ENCODE measurements around the gene GUCY1A1.

Gene GUCY1A1

DNA sequence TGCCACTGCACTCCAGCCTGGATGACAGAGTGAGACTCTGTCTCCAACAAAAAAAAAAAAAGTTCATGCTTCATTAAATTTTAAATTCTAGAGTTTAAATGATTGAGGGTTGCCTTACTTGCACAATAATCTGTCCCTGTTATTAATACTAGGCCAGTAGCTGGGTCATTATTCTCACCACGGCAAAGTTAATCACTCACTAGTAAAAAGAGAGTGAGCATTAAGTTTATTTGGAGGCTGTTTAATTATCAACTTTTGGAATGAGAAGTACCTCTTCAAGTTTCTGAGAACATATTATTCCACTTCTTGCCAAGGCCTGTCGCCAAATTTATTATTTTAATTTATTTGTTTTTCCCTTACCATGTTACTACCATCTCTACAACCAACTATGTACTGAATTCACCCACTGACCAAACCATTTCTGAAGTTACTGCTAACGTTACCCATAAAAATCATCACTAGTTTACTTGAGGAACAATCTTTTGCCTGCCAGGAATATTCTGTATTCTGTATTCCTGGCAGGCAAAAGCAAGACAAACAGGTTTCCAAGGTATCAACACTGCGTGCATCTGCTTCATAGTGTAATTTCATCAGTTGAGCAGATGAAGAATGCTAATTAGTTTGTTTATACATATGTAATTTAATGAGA lies 26.5 kb downstream of the GUCY1A1 start:
- no peak for DNase-seq (ENCODE audit: low read depth in 2 of 2)

DNA sequence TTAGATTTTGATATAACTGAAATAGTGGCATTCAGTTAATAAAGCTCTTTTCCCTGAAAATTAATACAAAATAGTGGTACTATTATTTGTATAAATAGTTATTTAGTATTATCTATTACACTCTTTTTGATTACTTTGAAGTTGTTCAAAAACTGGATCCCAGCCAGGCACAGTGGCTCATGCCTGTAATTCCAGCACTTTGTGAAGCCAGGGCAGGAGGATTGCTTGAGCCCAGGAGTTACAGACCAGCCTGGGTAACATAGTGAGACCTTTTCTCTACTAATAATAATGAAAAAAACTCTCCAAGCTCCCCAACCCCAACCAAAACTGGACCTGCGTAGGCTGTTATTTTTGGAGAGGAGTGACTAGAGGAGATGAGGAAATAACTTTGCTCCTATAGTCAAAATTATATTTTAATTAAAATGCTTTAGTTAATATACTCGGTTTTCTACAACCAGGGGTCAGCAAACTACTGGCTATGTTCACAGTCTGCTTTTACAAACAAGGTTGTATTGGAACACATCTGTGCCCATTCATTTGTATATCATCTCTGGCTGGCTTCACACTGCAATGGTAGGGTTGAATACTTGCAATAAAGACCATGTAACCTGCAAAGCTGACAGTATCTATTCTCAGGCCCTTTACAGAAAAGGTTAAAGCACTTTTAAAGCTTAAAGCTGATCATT lies 27.6 kb downstream of the GUCY1A1 start:
- DNase-seq (ENCODE audit: low read depth in 2 of 2) = no peak

DNA sequence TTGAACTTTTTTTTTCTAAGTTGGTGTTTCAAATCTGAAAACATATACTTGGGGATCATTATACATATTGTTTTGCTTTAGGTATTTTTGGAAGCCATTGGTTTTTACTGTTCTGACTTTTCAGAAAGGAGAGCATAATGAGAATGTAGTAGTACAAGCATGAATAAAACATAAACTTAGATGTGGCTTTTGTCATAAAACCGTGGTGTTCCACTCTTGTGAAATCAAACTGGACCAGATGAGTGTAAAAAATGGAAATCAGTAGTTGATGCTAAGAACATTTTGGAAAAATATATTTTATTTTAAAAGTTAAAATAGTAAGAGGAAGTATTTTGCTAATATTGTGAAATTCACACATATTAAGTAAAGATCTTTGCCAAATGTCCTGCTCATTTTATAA lies 29.6 kb downstream of the GUCY1A1 start:
- DNase-seq (ENCODE audit: low read depth in 2 of 2) = no peak

DNA sequence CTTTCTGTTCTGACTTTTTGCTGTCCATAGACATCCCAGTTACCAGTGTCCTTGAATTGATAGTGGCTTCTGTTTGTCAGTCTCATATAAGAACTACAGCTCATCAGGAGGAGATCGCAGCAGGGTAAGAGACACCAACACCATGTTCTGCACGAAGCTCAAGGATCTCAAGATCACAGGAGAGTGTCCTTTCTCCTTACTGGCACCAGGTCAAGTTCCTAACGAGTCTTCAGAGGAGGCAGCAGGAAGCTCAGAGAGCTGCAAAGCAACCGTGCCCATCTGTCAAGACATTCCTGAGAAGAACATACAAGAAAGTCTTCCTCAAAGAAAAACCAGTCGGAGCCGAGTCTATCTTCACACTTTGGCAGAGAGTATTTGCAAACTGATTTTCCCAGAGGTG lies 30.1 kb downstream of the GUCY1A1 start:
- DNase-seq (ENCODE audit: low read depth in 2 of 2) = no peak

DNA sequence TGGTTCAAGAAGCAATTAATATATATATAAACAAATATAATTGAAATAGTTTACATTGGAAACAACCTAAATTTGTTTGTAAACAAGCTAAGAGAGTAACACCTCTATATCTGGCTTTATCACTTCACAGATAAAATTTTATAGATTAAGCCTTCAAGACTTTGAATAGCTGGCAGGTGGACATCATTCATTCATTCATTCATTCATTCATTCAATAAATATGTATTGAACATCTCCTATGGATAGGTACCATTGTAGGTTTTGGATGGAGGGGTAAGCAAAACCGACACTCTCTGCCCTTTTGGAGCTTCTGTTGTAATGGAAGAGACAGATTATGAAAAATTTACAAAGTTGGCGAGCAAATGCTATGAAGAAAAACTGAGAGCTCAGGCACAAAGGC lies 35.2 kb downstream of the GUCY1A1 start:
- no peak for DNase-seq (ENCODE audit: low read depth in 2 of 2)

DNA sequence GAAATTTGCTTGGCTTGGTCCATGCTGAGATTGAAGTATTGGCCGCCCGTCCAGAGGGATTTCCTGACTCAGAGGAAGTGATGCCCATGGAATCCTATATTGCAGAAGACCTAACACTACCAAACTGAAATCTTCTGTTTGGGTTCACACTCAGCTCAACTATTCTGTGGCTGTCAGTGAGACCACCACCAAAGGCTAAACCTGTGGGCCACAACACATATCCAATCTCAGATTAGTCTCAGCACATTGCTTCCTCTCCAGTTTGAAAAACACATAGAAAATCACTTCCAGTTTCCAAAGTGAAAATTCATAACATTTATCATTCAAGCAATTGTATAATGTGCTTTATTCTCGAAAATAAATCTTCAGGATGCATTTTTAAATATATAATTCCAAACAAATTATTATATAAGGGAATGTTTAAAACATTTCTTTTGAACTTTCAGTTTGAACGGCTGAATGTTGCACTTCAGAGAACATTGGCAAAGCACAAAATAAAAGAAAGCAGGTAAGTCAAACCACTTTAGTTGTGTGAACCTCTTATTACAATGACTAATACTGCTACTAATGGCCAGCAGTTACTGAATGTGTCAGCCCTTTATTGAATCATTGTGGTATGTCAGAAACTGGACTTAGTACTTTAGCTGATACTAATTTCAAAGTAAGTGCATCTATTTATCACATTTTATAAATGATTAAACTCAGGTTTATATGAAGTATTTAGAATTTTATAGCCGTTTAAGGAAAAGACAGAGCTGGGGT lies 37.0 kb downstream of the GUCY1A1 start:
- DNase-seq (ENCODE audit: low read depth in 2 of 2) = no peak

DNA sequence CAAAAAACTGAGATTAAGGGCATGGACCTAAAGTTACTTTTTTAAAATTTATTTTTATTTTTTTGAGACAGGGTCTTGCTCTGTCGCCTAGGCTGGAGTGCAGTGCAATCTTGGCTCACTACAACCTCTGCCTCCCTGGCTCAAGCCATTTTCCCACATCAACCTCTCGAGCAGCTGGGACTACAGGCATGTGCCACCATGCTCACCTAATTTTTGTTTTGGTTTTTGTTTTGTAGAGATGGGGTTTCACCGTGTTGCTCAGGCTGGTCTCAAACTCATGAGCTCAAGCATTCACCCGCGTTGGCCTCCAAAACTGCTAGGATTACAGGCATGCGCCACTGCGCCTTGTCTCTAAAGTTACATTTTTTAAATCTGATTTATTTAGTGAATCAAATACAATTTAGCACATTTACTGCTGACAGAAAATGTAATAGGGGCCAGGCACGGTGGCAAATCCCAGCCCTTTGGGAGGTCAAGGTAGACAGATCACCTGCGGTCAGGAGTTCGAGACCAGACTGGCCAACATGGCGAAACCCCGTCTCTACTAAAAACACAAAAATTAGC lies 38.3 kb downstream of the GUCY1A1 start:
- DNase-seq (ENCODE audit: low read depth in 2 of 2) = no peak

DNA sequence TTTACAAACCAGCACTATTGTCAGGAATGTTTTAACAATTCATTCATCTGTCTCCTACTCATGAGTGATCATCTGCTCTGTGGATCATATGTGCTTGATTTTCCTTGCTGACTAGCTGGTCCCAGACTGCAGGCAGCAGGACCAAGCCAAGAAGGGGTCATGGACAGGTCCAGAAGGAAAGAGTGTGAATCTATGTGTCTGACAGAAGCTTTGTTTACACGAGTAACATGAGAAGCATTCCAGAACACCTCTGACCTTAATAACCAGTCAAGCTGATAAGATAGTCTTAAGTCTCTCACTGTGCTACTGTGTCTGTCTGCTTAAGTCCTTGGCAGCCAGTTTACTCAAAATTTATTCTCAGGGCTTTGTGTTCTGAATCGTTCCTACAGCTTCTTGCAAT lies 39.0 kb downstream of the GUCY1A1 start:
- no peak for DNase-seq (ENCODE audit: low read depth in 2 of 2)

DNA sequence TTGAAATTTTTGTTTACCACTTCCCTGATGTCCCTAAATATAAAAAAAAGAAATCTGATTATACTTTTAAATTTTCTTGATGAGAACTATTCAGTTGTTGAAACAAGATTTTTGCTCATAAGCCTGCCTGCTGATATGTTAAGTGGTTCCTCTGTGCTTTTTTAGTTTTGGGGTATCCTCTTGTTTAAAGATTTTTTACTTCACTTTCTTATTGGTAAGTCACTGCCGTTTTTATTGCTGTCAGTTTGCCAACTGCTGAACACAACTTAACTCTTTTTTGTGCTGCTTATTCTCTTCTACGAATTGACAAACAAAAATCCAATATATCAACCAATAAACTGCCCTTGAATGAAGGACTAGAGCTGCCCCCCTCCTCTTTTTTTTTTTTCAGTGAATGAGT lies 39.5 kb downstream of the GUCY1A1 start:
- no peak for DNase-seq (ENCODE audit: low read depth in 2 of 2)

DNA sequence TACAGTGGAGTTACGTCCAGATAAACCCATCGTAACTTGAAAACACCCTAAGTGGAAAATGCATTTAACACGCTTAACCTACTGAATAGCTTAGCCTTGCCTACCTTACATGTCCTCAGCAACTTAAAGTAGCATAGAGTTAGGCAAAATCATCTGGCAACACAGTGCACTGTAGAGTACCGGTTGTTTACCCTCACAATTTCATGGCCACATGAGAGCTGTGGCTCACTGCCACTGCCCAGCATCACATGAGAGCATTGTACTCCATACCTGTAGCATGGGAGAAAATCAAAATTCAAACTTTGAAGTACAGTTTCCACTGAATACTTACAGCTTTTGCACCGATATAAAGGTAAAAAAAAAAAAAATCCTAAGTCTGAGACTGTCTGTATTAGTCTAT lies 40.6 kb downstream of the GUCY1A1 start:
- no peak for DNase-seq (ENCODE audit: low read depth in 2 of 2)

DNA sequence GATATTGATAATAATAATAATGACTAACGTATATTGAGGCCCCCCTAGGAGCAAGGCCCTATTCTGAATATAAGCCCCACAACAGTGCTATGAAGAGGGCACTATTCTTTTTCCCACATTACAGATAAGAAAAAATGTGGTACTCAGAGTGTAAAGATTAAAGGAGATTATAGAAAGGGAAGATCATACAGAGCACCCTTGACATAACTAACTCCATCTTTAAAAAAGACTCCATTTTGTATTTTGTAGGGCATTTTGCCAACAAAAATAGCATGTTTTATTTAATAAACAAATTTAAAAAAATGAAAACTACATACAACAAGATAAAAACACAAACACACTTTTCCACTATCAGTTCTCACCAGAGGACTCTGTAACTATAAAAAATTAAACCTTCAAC lies 42.1 kb downstream of the GUCY1A1 start:
- no peak for DNase-seq (ENCODE audit: low read depth in 2 of 2)

DNA sequence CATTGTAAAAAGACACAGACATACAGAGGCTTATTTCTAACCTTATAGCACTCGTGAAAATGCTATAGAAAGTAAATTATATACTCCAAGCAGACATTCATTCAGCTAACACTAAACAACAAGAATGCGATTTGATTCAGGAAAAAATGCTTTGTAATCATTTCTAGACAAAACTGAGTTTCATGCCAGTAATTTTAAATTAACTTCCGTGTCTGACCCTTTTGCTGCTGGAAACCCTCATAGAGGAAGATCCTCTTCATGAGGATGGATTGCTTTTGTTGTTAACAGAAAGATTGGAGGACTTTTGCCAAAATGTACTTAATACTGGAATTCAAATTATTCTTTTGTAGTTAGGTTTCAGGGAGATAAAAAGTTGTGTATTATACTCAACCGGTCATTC lies 43.3 kb downstream of the GUCY1A1 start:
- DNase-seq (ENCODE audit: low read depth in 2 of 2) = no peak

DNA sequence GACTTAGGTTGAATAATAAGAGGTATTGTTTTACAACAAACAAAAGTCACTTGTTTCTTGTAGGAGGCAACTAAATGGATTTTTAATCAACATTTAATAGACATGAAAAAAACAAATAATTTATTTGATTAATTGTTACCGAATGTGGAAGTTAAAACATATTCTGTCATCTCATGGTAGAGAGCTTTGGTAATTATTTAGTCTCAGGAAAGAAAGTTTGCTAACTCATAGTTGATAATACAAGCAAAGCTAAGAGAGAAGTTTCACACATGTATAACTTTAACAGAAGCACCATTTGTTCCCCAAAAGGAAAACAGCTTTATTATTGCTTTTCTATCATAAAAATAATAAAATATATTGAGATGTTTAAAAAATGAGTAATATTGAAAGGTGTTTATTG lies 44.9 kb downstream of the GUCY1A1 start:
- DNase-seq (ENCODE audit: low read depth in 2 of 2) = no peak

DNA sequence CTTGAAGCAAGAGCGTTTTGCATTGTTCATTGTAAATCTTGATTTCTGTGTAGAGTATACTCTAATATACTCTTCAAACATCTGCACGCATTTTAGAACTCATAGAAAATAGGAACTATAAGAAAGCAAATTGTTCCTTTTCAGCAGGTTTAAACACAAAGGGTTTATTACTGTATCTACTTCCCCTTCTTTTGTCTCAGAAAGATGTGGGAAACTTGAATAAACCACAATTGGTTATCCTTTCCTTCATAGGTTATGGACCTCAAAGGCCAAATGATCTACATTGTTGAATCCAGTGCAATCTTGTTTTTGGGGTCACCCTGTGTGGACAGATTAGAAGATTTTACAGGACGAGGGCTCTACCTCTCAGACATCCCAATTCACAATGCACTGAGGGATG lies 46.2 kb downstream of the GUCY1A1 start:
- no peak for DNase-seq (ENCODE audit: low read depth in 2 of 2)

DNA sequence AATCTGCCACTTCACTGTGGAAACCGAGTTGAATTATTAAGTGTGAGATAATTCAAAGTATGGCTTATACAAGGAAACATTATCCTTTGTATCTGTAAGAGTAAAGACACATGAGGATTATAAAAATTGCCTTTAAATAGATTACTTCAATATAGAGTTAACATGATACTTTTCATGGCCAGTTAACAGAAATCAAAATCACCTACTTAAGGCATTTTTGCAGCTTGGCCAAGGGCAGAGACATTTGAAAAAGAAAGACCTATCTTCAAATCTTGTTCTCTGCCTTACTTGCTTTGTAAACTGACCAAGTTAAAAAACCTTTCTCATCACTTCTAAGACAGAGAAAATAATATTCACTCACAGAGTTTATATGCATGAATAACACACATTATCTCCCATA lies 47.3 kb downstream of the GUCY1A1 start:
- no peak for DNase-seq (ENCODE audit: low read depth in 2 of 2)

DNA sequence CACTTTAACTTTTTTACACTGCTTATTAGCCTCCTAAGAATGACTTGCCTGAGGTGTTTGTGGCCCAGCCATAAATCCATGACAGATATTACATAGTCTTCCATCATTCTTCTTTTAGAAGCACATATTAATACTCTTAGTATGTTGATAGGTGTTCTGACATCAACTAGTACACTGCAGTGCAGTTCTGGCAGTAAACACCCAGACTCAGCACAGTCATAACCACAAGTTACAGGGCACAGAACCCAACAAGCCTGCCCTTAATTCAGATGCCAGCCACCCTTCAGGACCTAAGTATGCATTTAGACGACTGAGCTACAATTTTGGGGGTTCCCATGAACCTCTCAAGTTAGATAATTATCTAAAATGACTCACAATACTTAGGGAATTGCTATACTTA lies 55.7 kb downstream of the GUCY1A1 start:
- no peak for DNase-seq (ENCODE audit: low read depth in 2 of 2)

DNA sequence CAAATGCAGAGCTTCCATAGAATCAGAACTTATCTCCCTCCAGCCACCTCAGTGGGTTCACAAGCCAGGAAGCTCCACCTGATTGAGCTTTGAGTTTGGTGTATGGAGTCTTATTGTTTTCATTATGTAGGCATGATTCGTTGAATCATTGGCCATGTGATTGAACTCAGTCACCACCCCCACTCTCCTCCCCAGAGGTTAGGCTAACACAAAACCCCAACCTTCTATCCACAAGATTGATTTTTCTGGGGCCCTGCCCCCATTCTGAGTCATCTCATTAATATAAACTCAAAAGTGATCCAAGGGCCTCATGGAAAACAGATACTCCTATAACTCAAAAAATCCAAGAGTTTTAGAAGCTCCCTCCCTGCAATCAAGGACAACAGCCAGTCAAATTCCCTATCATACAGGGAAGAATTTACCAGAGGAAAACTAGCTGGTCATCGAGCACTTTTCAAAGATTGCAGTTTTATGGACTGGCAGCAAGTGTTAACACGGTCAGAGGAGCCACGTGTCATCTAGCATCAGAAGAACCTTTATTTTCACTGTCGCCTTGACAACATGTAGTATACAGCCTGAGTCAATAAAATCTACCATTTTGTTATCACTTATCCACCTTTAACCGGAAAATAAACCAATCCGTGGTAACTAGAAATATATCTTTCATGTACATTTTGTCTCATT lies 56.3 kb downstream of the GUCY1A1 start:
- DNase-seq (ENCODE audit: low read depth in 2 of 2) = no peak

DNA sequence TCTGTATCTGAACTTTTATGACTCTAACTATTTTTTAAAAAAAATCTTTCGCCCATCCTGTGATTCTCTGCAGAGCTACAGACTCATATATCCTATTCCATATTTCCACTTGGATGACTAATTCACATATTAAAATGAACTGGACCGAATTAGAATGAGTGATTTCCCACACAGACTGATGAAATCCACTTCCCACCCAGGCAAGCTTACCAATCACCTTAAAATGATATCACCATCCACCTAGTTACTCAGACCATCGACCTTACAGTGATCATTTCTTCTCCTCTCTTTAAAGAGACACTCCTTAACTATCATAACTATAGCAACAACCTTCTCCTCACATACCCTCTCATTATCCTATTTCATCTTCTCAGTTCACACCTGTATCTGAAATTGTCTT lies 58.1 kb downstream of the GUCY1A1 start:
- no peak for DNase-seq (ENCODE audit: low read depth in 2 of 2)

DNA sequence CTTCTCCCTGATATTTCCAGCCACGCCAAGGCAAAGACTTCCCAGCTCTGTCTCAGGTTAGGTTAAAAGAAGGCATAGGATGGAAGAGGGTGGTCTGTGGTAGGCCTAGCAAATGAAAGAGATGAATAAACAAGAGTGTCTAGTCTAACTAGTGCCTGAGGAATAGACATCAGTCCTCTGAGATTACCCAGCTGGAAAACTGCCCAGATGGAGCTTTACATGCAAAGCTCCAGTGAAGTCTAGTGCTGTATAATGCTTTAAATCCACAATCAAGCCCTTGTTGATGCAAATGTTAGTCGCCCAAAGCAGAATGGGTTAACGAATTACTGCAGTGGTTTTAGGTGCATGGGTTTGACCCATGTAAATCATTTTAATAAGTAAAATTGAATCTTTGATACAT lies 67.4 kb downstream of the GUCY1A1 start:
- no peak for DNase-seq (ENCODE audit: low read depth in 2 of 2)

DNA sequence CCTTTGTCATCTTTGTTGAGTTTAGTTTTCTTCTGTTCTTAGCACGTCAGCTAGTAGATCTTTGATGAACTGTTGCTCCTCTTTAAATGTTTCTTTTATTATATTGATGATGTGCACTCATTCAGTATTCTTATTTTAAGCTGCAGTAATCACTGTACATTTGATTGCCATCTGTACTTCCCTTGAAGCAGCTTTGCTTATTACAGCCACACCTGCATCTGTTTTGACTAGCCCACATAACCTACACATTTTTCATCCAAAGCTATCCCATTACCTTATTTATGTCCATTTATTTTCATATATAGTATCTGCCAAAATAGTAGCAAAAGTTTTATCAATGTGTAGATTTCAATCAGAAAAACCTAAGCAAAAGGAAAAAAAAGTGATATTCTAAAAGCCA lies 68.3 kb downstream of the GUCY1A1 start:
- DNase-seq (ENCODE audit: low read depth in 2 of 2) = no peak

DNA sequence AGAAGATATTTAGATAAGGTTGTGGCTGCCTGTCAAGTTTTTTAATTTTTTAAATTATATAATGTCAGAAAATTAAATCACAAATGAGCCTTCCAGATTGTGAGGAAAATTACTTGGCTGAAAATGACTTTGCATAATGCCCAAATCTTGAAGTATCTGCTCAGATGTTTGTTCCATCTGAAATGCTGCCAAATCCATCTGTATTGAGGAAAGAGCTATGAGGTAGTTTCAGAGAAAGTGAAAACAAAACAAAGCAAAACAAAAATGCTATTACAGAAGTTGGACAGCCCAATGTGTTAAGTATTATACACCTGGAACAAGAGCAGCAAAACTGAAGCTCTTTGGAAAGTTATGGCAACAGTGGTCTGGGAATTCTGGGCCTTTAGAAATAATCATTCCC lies 68.8 kb downstream of the GUCY1A1 start:
- no peak for DNase-seq (ENCODE audit: low read depth in 2 of 2)

DNA sequence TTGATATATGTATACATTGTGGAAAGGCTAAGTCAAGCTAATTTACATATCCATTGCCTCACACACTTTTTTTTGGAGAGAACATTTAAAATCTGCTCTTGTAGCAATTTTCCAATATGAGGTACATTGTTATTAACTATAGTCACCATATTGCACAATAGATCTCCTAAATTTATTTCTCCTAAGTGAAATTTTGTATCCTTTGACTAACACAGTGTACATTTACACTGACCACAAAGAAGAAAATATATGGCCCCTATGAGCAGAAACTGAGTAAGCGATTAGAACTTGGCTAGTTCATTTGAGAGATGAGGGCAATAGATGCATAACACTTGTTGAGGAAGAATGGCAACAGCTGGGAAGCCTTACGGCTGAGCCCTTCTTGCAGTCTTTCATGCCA lies 71.9 kb downstream of the GUCY1A1 start:
- DNase-seq (ENCODE audit: low read depth in 2 of 2) = no peak

Measured in stimulated activated CD4-positive, alpha-beta T cell treated with anti-CD3 and anti-CD28 coated beads, Interleukin-1b, Interleukin-23, amount 100 ng/mL, for 1 hour (primary cell).